HG02885 (cell line): ENCODE measurements around the gene RPSA.
"Not testable (repeated sequence)": the region's sequence is repeated elsewhere in the genome, so short reads cannot be mapped to it uniquely, and the experiment has no call there.

Source experiments
- ATAC-seq: cut with Tn5 transposase; IDR thresholded peaks from one replicate; pipeline ENCODE4 v1.9.1; 2021; ENCODE audit warnings: mild to moderate bottlenecking; ENCODE audit not compliant: unreplicated experiment, poor library complexity

The RPSA gene

GRCh38 chr3:39388153-39388552 lies 18.4 kb upstream of the RPSA start:
- no peak for ATAC-seq

DNA sequence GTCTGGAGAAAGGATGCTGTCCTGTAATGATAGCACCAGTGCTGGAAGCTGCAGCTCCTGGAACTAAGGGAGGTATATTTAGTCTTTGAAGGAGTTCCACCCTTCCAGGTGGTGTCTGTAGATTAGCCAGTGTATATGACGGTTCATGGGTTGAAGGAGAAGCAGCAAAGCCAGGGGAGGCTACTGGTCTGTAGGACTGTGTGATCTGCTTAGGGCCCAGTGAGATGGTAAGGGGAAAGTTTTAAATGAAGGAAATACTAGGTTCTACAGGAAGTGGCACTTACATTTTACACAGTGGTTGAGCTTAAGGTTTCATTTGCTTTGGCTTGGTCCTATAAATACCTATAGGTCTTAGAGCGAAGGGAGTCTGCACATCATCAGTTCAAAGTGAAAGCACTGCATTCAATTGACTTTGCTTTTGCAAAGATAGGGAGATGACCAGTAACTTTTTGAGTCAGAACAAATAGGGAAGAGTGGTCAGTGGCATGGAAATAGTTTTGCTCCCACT lies 17.7 kb upstream of the RPSA start:
- ATAC-seq = peak; percentile 74

DNA sequence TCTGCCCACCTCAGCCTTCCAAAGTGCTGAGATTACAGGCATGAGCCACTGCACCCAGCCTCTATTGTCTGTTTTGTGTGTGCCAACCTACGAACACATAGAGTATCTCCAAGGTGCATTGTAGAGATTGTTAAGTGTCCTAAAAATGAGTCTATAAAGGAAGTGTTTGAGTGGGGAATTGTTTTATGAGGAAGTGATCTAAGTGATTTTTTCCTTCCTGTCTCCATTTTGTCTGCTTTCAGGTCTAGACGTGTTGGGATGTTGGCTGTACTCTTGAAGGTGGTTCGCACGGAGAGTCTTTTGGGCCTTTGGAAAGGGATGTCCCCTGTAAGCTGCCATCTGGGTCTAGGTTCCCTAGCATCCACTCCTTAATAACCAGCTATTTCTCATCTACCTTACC lies 16.3 kb upstream of the RPSA start:
- no peak for ATAC-seq

DNA sequence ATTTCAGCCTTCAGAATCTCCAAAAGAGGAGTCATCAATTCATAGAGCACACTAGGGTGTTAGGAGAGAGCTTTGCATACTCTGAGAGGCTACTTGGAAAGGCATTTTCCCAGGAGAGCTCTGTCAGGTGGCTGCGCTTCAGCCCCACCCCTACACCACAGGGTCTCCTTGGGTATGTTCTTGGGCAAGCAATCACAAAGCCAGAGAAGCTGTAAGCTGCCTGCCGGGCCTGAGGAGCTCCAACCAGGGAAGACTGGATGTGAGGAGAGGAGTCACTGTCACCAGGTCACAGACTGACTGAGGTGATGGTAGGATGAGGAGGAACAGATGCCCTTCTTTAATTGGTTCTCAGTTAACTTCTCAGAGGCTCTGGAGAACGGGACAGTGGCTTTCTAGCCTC lies 9.8 kb upstream of the RPSA start:
- no peak for ATAC-seq

DNA sequence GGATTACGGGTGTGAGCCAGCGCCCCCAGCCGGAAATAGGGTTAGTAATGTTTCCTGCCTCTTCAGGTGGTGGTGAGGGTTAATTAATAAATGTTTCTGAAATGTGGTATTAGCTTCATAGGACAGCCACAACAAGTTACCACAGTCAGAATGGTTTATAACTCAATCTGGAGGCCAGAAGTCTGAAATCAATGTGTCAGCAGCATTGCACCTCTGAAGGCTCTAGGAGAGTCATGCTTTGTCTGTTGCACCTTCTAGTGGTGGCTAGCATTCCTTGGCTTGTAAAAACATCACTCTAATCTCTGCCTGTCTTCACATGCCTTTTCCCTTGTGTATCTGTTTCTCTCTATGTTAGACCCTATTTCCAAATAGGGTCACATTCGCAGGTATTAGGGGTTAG lies 7.8 kb upstream of the RPSA start:
- no peak for ATAC-seq

DNA sequence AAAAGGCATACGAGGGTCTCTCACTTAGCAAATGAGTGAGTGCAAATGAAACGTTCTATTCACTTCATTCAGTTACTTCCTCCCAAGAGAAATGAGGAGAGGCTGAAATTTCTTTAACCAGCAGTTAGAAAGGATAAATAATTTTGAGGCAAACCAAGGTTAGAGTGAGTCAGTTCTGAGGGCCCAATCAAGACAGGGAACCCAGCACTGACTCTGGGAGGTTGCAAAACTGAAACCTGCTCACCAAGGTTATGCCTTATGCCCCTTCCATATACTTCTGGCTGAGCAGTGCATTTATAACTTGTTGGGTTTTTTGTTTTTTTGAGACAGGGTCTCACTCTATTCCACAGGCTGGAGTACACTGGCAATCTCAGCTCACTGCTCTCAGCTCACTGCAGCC lies 4.5 kb upstream of the RPSA start:
- ATAC-seq = no peak

- no peak for ATAC-seq
These were observed 1.4 kb upstream of the RPSA start for GRCh38 chr3:39404943-39405686.

DNA sequence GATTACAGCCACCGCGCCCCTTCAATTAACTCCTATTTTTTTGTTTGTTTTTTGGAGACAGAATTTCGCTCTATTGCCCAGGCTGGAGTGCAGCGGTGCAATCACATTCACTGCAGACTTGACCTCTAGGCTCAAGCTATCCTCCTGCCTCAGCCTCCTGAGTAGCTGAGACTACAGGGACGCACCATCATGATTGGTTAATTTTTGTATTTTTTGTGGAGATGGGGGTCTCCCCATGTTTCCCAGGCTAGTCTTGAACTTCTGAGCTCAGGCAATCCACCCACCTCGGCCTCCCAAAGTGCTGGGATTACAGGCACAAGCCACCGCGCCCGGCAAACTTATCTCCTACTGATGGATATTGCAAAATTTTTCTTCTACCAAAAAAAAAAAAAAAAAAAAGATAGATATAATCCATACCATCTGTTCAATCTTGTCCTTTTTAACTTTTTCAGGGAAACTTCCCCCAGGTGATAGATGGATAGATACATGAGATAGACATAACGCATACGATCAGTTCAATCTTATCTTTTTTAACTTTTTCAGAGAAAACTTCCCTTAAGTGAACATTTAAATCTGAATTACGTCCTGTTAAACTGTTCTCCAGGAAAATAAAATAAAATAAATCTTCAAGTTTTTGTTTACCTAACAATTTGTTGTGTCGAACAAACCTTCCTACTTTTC lies 693 bp upstream of the RPSA start:
- no peak for ATAC-seq

- no peak for ATAC-seq
These were observed 724 bp downstream of the RPSA start for GRCh38 chr3:39407259-39407629.

- no peak for ATAC-seq
These were observed 1.4 kb downstream of the RPSA start for GRCh38 chr3:39407773-39408492.

DNA sequence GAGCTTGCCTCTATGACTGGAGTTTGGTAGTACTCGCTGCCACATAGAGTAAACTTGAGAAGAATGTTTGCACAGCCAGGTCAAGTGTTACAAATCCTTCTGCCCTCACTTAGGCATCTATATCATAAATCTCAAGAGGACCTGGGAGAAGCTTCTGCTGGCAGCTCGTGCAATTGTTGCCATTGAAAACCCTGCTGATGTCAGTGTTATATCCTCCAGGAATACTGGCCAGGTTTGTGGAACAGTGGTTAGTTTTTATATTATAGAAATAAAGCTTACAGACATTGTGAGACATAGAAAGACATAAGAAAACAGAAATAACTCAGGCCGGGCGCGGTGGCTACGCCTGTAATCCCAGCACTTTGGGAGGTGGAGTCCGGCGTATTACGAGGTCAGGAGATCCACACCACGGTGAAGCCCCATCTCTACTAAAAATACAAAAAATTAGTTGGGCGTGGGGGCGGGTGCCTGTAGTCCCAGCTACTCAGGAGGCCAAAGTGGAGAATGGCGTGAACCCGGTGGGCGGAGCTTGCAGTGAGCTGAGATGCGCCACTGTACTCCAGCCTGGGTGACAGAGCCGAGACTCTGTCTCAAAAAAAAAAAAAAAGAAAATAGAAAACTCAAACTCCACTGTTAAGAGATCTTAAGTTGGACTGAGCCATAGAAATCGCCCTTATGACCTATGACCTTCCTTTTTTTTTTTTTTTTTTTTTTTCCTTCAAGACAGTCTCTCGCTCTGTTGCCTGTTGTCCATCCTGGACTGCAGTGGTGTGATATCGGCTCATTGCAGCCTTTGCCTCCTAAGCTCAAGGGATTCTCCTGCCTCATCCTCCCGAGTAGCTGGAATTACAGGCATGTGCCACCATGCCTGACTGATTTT lies 2.2 kb downstream of the RPSA start:
- ATAC-seq = no peak

- no peak for ATAC-seq
These were observed 3.1 kb downstream of the RPSA start for GRCh38 chr3:39409514-39410136.

DNA sequence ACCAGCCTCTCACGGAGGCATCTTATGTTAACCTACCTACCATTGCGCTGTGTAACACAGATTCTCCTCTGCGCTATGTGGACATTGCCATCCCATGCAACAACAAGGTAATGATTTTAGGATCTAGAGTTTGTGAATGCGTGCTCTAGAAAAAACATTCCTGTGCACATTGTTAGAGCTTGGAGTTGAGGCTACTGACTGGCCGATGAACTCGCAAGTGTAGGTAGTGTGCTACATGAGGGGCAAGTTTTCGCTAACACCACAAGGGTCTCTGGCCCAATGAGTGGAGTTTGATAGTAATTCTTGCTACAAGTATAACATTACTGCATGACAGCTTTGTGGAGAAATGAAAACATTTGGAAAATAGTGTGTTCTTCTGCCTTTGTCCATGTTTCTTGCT lies 4.4 kb downstream of the RPSA start:
- ATAC-seq = no peak

DNA sequence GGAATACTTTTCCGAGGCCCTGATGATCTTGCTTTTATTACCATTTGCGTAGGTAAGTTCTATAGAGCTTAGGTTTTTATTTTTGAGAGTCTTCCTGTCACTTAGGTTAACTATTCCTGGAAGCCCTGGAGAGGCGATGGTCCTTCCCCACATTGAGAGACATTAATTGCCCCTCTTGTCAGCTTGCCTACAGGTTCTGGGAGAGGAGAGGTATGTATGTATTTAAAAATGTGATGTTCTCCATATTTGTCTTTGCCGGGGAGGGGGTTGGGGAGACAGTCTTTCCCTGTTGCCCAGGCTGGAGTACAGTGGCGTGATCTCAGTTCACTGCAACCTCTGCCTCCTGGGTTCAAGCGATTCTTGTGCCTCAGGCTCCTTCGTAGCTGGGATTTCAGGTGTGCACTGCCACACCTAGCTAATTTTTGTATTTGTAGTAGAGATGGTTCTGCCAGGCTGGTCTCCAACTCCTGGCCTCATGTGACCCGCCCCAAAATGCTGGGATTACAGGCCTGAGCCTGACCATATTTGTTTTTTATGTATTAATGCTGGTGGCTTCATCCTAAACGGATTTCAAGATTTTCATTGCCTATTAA lies 6.2 kb downstream of the RPSA start:
- no peak for ATAC-seq

DNA sequence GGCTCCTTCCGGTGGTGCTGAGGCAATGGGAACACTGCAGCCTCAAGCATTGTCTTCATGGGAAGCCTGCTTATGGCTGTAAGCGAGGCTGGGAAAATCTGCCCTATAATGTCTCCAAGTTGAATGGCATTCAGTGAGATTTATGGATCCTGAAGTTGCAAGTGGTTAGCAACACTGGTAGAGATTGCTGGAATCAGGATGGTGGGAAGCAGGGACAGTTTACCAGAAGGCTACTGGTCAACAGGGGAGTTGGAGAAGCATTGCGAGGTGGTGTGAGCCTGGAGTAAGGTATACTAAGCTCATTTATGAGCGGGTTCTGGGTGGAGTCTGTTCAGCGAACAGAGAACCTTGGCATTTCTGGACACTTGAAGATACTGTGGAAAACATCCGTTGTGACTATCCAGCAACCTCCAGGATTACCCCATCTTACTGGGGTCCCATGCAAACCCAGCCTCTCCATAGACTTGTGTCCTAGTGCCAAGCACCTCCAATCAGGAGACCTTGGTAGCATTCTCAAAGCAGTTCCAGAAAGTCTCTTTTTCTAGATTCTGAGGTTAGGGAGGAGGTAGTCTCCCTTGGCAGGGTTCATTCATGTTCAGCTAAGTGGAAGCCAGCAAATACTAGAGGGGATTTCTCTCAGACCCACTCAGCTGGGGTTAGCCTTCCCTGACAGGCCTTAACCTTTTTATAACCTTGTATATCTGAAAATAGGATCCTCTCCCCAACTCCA lies 7.3 kb downstream of the RPSA start:
- no peak for ATAC-seq

GRCh38 chr3:39414421-39414907 lies 7.9 kb downstream of the RPSA start:
- no peak for ATAC-seq

- ATAC-seq = not testable (repeated sequence)
These were observed 8.8 kb downstream of the RPSA start for GRCh38 chr3:39415302-39415701.

DNA sequence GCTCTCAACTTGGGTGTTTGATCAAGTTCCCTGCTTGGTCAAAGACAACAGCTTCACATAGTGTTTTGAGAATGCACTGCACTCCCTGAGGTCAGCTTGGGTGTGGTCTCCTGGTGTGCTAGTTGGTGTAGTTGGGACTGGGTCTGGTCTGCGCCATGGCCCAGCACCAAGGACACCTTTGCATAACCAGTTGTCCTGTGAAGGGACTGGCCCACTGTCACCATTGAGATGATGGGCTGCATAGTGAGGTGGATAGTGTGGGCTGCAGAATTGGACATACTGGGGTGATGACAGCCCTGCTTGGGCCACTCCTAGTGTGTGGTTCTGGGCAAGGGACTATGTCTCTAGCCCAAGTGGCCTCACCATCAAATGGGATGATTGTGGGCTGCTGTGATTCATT lies 9.5 kb downstream of the RPSA start:
- ATAC-seq = no peak

- not testable (repeated sequence) for ATAC-seq
These were observed 10.5 kb downstream of the RPSA start for GRCh38 chr3:39416998-39417397.
